ENCODE measurements around the gene RPL7A.

GRCh38 chr9:133315997-133316396 is 32.0 kb upstream of the RPL7A start:
- TF ChIP-seq CTCF (conservative IDR thresholded peaks at IDR 0.05; ENCODE audit: low read depth, low read length) (no peak), EZH2 (IDR thresholded peaks at IDR 0.05; ENCODE audit: borderline replicate concordance, low read depth, low read length, poor library complexity, severe bottlenecking) (no peak)
